ENCODE measurements around the gene TMIGD2.
"Not testable (repeated sequence)": the region's sequence is repeated elsewhere in the genome, so short reads cannot be mapped to it uniquely, and the experiment has no call there.

Gene TMIGD2

DNA sequence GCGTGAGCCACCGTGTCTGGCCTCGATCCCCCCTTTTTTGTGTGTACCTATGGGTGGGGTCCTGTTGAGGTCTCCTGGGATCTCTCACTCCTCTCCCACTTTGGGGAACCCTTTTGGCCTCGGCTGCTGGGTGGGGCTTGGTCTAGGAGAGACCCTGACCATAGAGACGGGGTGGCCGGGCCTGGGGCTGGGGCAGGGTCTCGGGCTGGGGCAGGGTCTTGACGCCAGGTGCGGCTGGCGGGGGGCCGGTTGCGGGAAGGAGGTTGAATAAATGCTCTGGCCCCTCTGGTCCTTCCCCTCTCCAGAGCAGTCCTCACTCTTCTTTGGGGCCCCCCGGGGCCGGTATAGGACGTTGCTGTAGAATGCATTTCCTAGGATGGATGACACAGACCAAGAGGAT, 9.7 kb downstream of the TMIGD2 start:
- TF ChIP-seq, protein P1, sequence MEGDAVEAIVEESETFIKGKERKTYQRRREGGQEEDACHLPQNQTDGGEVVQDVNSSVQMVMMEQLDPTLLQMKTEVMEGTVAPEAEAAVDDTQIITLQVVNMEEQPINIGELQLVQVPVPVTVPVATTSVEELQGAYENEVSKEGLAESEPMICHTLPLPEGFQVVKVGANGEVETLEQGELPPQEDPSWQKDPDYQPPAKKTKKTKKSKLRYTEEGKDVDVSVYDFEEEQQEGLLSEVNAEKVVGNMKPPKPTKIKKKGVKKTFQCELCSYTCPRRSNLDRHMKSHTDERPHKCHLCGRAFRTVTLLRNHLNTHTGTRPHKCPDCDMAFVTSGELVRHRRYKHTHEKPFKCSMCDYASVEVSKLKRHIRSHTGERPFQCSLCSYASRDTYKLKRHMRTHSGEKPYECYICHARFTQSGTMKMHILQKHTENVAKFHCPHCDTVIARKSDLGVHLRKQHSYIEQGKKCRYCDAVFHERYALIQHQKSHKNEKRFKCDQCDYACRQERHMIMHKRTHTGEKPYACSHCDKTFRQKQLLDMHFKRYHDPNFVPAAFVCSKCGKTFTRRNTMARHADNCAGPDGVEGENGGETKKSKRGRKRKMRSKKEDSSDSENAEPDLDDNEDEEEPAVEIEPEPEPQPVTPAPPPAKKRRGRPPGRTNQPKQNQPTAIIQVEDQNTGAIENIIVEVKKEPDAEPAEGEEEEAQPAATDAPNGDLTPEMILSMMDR (IDR thresholded peaks at IDR 0.05; ENCODE audit: low read depth, low read length), result no peak
- no peak overlapping the region for H3K4me3 ChIP-seq (ENCODE audit: low read depth, low read length)

DNA sequence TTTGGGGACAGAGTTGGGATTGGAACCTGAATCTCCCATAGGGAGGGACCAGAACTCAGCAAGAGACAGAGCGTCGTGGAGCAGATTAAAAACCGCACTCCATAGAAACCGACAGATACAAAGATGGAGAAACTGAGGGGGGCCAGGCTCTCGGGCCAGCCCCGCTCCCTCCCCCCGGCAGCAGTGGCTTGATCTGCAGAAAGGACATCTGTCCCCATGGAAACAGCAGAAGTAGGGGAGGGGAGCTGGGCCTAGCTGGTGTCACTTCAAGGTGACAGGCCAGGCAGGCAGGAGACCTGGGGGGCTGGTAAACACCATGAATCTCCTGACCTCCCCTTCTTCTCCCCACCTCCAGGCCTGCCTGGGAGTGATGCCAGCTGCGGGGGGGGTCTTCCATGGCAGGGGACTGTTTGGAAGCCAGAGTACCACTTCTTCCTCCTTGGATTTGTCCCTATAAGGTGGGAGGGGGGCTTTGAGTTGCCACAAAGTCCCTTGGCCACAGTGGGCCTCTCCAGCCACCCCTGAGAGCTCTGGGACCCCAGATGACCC, 10.9 kb downstream of the TMIGD2 start:
- no peak overlapping the region for H3K4me3 ChIP-seq (ENCODE audit: low read depth, low read length)
- TF ChIP-seq, protein P1 (IDR thresholded peaks at IDR 0.05; ENCODE audit: low read depth, low read length), result no peak

DNA sequence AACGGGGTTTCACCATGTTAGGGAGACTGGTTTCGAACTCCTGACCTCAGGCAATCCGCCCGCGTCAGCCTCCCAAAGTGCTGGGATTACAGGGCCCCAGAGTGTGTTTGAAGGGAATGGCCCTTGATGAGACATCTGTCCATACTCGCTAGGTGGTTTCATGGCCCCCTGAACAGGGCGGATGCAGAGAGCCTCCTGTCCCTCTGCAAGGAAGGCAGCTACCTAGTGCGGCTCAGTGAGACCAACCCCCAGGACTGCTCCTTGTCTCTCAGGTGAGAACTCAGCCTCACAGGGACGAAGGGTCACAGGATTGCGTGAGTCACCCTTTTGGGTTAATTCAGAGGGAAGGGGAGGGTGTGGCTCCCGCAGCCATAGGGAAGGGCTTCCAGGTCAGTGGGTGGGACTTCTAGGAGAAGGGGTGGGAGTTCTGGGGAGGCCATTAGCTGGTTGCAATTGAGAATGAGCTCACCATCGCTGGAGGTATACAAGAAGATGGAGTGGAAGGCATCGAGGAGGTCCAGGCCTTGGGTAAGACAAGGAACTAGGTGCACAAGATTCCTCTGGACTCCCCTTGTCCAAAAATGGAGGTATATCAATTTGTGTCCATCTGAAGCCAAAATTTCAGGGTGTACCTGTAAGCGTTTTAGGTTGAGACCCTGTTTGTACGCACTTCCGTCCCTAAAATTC, 14.0 kb downstream of the TMIGD2 start:
- TF ChIP-seq, protein P1 (IDR thresholded peaks at IDR 0.05; ENCODE audit: low read depth, low read length), result no peak
- no peak overlapping the region for H3K4me3 ChIP-seq (ENCODE audit: low read depth, low read length)

DNA sequence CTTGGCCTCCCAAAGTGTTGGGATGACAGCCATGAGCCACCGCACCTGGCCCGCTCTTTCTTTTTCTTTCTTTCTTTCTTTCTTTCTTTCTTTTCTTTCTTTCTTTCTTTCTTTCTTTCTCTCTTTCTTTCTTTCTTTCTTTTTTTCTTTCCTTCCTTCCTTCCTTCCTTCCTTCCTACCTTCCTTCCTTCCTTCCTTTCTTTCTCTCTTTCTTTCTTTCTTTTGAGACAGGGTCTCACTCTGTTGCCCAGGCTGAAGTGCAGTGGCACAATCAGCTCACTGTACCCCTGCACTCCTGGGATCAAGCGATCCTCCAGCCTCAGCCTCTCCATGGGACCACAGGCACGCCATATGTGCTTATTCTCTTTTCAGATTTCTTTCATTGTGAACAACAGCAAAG, 16.0 kb downstream of the TMIGD2 start:
- H3K4me3 ChIP-seq (ENCODE audit: low read depth, low read length), result not testable (repeated sequence)

DNA sequence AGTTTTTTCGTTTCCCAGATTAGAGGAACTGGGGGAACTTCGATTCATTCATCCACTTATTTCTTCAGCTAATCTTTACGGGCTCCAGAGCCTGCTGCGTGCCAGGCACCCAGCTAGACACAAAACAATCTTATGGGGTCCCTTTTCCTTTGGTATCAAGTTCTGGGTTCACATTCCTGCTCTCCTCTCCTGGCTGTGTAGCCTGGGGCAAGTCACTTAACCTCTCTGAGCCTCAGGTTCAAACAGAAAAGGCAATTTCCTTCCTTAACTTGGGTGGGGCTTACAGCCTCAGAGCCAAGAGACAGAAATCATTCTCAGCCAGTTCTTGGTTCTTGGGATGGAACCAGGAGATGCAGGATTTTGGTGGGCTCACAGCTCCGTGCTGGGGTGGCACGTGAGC, 17.2 kb downstream of the TMIGD2 start:
- TF ChIP-seq, protein P1 (IDR thresholded peaks at IDR 0.05; ENCODE audit: low read depth, low read length), result no peak
- no peak overlapping the region for H3K4me3 ChIP-seq (ENCODE audit: low read depth, low read length)

DNA sequence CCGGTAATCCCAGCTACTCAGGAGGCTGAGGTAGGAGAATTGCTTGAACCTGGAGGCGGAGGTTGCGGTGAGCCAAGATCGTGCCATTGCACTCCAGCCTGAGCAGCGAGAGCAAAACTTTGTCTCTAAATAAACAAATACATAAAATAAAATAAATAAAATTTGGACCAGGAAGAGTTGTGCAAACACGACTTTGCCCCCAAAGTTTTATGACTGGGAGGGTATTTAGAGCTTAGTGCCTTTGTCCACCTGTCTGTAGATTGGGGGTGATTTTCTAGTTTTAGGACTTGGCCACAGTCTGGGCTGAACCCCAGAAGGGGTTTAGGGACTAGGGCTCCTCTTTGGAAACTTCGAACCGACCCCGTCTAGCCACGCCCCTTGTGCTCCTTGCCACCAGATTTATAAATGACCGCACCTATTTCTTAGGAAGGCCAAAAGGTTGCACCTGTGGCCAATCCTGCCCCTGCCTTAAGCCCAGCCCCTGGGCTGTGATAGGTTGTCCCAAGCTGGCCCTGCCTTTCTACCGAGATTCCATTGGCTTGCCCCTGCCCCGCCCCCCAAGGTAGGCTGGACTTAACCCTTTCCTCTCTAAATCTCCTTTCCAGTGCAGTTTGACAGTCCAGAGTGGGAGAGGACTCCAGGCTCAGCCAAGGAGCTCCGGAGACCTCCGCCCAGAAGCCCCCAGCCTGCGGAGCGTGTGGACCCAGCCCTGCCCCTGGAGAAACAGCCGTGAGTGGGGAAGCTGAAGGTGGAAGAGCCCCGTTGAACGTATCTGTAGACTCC, 17.8 kb downstream of the TMIGD2 start:
- TF ChIP-seq, protein P1 (IDR thresholded peaks at IDR 0.05; ENCODE audit: low read depth, low read length), result no peak
- no peak overlapping the region for H3K4me3 ChIP-seq (ENCODE audit: low read depth, low read length)

DNA sequence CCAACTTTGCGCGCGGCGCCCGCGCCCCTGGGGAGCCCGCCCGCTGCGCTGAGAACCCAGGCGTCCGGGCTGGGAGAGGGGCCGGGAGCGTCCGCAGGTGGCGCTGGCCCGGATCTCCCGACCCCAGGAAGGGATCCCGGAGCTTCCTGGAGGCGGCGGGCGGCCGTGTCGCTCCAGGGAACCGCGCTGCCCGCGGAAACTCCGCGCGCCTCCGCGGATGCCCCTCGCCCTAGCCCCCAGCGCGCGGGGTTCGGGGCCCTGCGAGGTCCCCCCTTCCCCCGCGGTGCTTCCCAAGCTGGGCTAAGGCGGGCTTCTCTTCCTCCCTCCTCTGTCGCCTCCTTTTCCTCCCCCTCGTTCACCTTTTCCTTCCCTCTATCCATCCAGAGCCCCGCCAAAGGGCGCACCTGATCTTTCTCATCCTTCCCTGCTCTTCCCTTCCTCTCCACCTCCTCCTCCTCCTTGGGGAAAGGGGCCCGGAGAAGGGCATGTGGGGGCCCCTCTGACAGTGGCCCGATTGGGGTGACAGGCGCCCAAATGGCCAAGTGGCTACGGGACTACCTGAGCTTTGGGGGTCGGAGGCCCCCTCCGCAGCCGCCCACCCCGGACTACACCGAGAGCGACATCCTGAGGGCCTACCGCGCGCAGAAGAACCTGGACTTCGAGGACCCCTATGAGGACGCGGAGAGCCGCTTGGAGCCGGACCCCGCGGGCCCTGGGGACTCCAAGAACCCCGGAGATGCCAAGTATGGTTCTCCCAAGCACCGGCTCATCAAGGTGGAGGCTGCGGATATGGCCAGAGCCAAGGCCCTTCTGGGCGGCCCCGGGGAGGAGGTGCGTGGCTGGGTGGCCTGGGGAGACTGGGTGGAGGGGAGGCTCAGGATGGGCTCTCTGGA, 22.4 kb downstream of the TMIGD2 start:
- H3K4me3 ChIP-seq (ENCODE audit: low read depth, low read length), result no peak overlapping the region
- TF ChIP-seq, protein P1 (IDR thresholded peaks at IDR 0.05; ENCODE audit: low read depth, low read length), result no peak

Measured in WI38 (cell line).